HepG2 (cell line): ENCODE data around the gene B3GNT9. TPM values are rescaled to one million over a fixed set of nuclear protein-coding genes. Genes with fewer than 3 reads are reported as not detected.

Source experiments
- ATF1 ChIP-seq: IDR thresholded peaks from 2 replicates; pipeline ENCODE4 v1.6.1; 2016; ENCODE audit warnings: mild to moderate bottlenecking, control low read depth
- CBX2 ChIP-seq, 2 experiments: fragments of 200-600 bp in 1 of 2; sonication (generic); formaldehyde crosslinking in 1 of 2; IDR thresholded peaks; 2 replicates each; pipeline versions ENCODE4 v1.7.0 to v1.8.1; 2018 to 2022; ENCODE audit warnings: low read depth in 2 of 2, low read length in 1 of 2, mild to moderate bottlenecking in 1 of 2, missing genetic modification reagents in 1 of 2
- FOXO1 ChIP-seq: sonication (generic); formaldehyde crosslinking; IDR thresholded peaks from 2 replicates; pipeline ENCODE4 v1.4.0; 2020; ENCODE audit warnings: missing genetic modification reagents
- HNF4G ChIP-seq, 2 experiments: sonication (generic) in 1 of 2; formaldehyde crosslinking in 1 of 2; IDR thresholded peaks; 2 replicates each; pipeline versions ENCODE4 v1.4.0 to v1.6.1; 2011 to 2020; ENCODE audit warnings: borderline replicate concordance in 2 of 2, low read depth in 2 of 2, mild to moderate bottlenecking in 2 of 2, low read length in 1 of 2, missing genetic modification reagents in 1 of 2, moderate library complexity in 1 of 2
- ISL2 ChIP-seq: sonication (generic); formaldehyde crosslinking; IDR thresholded peaks from 2 replicates; pipeline ENCODE4 v1.5.0; 2020; ENCODE audit warnings: missing genetic modification reagents
- JUN ChIP-seq: sonication (generic); formaldehyde crosslinking; IDR thresholded peaks from 2 replicates; pipeline ENCODE4 v1.4.0; 2020; ENCODE audit warnings: mild to moderate bottlenecking, missing genetic modification reagents
- KLF13 ChIP-seq: sonication (generic); formaldehyde crosslinking; IDR thresholded peaks from 2 replicates; pipeline ENCODE4 v1.4.0; 2020; ENCODE audit warnings: mild to moderate bottlenecking, missing genetic modification reagents
- MIXL1 ChIP-seq: IDR thresholded peaks from 2 replicates; pipeline ENCODE4 v1.6.1; 2016
- NFYC ChIP-seq: IDR thresholded peaks from 2 replicates; pipeline ENCODE4 v1.6.1; 2016; ENCODE audit warnings: missing genetic modification reagents, missing compliant biosample characterization
- NRL ChIP-seq: sonication (generic); formaldehyde crosslinking; IDR thresholded peaks from 2 replicates; pipeline ENCODE4 v1.5.0; 2020; ENCODE audit warnings: missing genetic modification reagents, mild to moderate bottlenecking, moderate library complexity, borderline replicate concordance
- PLSCR1 ChIP-seq: sonication (generic); formaldehyde crosslinking; IDR thresholded peaks from 2 replicates; pipeline ENCODE4 v1.5.0; 2020; ENCODE audit warnings: missing genetic modification reagents, mild to moderate bottlenecking, borderline replicate concordance
- POGZ ChIP-seq: sonication (generic); formaldehyde crosslinking; IDR thresholded peaks from 2 replicates; pipeline ENCODE4 v1.4.0; 2020; ENCODE audit warnings: mild to moderate bottlenecking, missing genetic modification reagents
- RFXAP ChIP-seq: sonication (generic); formaldehyde crosslinking; IDR thresholded peaks from 2 replicates; pipeline ENCODE4 v1.4.0; 2020; ENCODE audit warnings: missing genetic modification reagents, borderline replicate concordance
- TGIF2 ChIP-seq: IDR thresholded peaks from 2 replicates; pipeline ENCODE4 v1.6.1; 2016; ENCODE audit warnings: control low read depth, missing compliant biosample characterization
- THYN1 ChIP-seq: sonication (generic); formaldehyde crosslinking; IDR thresholded peaks from 2 replicates; pipeline ENCODE4 v1.8.1; 2023; ENCODE audit warnings: low read depth, mild to moderate bottlenecking, moderate library complexity, missing genetic modification reagents, borderline replicate concordance
- ZBTB44 ChIP-seq: sonication (generic); formaldehyde crosslinking; IDR thresholded peaks from 2 replicates; pipeline ENCODE4 v1.4.0; 2020; ENCODE audit warnings: missing genetic modification reagents
- ZBTB7A ChIP-seq: sonication (generic); formaldehyde crosslinking; IDR thresholded peaks from 2 replicates; pipeline ENCODE4 v1.8.0; 2022; ENCODE audit warnings: mild to moderate bottlenecking, missing genetic modification reagents
- ZNF296 ChIP-seq: sonication (generic); formaldehyde crosslinking; conservative IDR thresholded peaks from 2 replicates; pipeline ENCODE4 v1.5.0; 2020; ENCODE audit warnings: mild to moderate bottlenecking, missing genetic modification reagents
- ZNF547 ChIP-seq: sonication (generic); formaldehyde crosslinking; IDR thresholded peaks from 2 replicates; pipeline ENCODE4 v1.5.1; 2020; ENCODE audit warnings: mild to moderate bottlenecking, missing genetic modification reagents
- ZNF678 ChIP-seq: sonication (generic); formaldehyde crosslinking; IDR thresholded peaks from 2 replicates; pipeline ENCODE4 v1.4.0; 2020; ENCODE audit warnings: mild to moderate bottlenecking, missing genetic modification reagents
- polyA plus RNA-seq, 8 experiments: library from polyadenylated mRNA; depleted of rRNA in 3 of 8; stranded (reverse) in 7 of 8; unstranded in 1 of 8; fragments of >200 nt; fragmentation: Illumina TruSeq in 4 of 8; extraction: Trizol in 4 of 8; gene quantifications; 2 replicates each; pipeline versions ENCODE4 v1.2.1 to v1.2.3, GENCODE V29; 2011 to 2016; ENCODE audit warnings: low read depth in 4 of 8, missing spikeins in 1 of 8, mixed read lengths in 1 of 8; ENCODE audit not compliant: insufficient read depth in 1 of 8
- total RNA-seq, 5 experiments: library from RNA; depleted of rRNA; stranded (reverse); fragments of >200 nt; fragmentation: Illumina TruSeq; extraction: Trizol; gene quantifications; 2 replicates each; pipeline ENCODE4 v1.2.3, GENCODE V29; 2016; ENCODE audit warnings: low read depth in 1 of 5
- TF ChIP-seq, protein P1 (sequence below): sonication (generic); formaldehyde crosslinking; IDR thresholded peaks from 2 replicates; pipeline ENCODE4 v1.4.0; 2020; ENCODE audit warnings: mild to moderate bottlenecking, missing genetic modification reagents, borderline replicate concordance

B3GNT9 gene
- total and polyA plus RNA-seq, 2 of the 13 experiments (the other 11 are each of a cell fraction or from before 2014, with no cell fraction given), result 1.5 to 3.1 TPM

DNA sequence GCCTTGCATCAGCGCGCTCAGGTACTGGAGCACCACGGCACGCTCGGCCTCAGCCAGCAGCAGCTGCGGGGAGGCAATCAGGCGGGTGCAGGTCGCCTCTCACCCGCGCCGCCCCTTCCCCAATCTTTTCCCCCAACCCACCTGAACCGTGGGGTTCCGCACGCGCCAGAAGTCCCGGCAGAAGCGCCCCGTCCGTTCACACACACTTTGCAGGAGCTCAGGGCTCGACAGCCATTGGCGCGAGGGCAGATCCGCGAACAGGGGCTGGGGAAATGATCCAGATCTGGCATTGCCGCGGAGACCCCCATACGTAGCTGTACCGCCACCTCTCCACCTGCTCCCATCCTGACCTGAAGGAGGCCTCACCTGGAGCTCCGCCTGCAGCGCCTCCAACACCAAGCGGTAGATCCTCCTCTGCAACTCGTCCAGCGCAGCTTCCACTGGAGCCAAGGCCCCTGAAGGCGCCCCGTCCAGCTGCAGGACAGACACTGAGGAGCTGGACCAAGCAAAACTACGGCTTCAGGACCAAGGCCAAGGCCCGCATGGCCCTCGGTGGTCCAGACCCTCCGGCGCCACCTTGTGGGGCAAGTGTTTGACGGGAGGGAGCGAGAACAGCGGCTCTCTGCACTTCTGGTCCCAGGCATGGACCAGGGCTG, 34.3 kb upstream of the B3GNT9 start (continued):
- TF ChIP-seq CBX2 (IDR thresholded peaks at IDR 0.05; ENCODE audit: low read depth, low read length) (no peak), CBX2 (CRISPR knock-in tag; IDR thresholded peaks at IDR 0.05; ENCODE audit: low read depth) (0 out of 2 replicates have a peak, but pooled peaks have one; percentile 33), NRL (CRISPR knock-in tag) (peak; percentile 93), JUN (0 out of 2 replicates have a peak, but pooled peaks have one; percentile 69), ZBTB44 (CRISPR knock-in tag) (peak; percentile 81; the same call in 1 of the 2 replicates), ISL2 (CRISPR knock-in tag) (peak; percentile 61; the same call in 1 of the 2 replicates), RFXAP (peak; percentile 81; the same call in 1 of the 2 replicates), ZBTB7A (peak; percentile 91), ATF1 (CRISPR knock-in tag) (no peak), TGIF2 (CRISPR knock-in tag) (peak; percentile 98), FOXO1 (CRISPR knock-in tag) (peak; percentile 85), POGZ (peak; percentile 69; the same call in 1 of the 2 replicates), ZNF547 (CRISPR knock-in tag) (peak; percentile 74; the same call in 1 of the 2 replicates), MIXL1 (CRISPR knock-in tag) (peak; percentile 93), NFYC (CRISPR knock-in tag) (peak; percentile 46; the same call in 1 of the 2 replicates), ZNF296 (CRISPR knock-in tag) (no peak), THYN1 (CRISPR knock-in tag) (no peak), ZNF678 (CRISPR knock-in tag) (0 out of 2 replicates have a peak, but pooled peaks have one; percentile 57), KLF13 (CRISPR knock-in tag) (peak; percentile 87), PLSCR1 (CRISPR knock-in tag) (0 out of 2 replicates have a peak, but pooled peaks have one; percentile 16), HNF4G (IDR thresholded peaks at IDR 0.05; ENCODE audit: borderline replicate concordance, low read depth, low read length) (no peak), HNF4G (CRISPR knock-in tag; IDR thresholded peaks at IDR 0.05; ENCODE audit: borderline replicate concordance, low read depth) (0 out of 2 replicates have a peak, but pooled peaks have one; percentile 29)
- TF ChIP-seq, protein P1, sequence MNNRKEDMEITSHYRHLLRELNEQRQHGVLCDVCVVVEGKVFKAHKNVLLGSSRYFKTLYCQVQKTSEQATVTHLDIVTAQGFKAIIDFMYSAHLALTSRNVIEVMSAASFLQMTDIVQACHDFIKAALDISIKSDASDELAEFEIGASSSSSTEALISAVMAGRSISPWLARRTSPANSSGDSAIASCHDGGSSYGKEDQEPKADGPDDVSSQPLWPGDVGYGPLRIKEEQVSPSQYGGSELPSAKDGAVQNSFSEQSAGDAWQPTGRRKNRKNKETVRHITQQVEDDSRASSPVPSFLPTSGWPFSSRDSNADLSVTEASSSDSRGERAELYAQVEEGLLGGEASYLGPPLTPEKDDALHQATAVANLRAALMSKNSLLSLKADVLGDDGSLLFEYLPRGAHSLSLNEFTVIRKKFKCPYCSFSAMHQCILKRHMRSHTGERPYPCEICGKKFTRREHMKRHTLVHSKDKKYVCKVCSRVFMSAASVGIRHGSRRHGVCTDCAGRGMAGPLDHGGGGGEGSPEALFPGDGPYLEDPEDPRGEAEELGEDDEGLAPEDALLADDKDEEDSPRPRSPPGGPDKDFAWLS (CRISPR knock-in tag), result peak; percentile 7; the same call in 1 of the 2 replicates
